ENCODE measurements around the gene ZNF550.

DNA sequence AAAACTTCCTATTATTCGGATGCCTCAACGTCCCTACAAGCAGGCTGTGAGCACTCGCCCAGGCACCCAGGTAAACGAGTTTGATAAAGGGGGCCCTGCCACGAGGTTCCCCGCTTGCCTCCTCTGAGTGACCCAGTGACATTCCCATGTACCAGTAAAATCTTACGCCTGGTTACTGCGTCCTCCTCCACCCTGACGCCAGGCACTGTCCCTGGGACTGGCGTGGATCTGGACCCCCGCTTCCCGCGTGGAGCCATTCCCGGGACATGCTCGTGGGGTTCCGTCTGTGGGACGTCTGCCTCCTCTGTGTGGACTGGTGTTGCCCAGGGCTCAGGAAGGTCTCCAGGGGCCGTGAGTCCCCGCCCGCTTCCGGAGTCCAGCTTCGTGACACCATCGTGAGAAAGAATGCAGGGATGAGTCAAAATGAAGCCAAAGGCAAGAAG, 407 bp upstream of the ZNF550 start:
- no peak for TF ChIP-seq TAF1 (IDR thresholded peaks at IDR 0.05; ENCODE audit: borderline replicate concordance, low read depth, low read length)
- no peak for TF ChIP-seq POLR2A (IDR thresholded peaks at IDR 0.05; ENCODE audit: low read depth, low read length)
- no peak for TF ChIP-seq POLR2AphosphoS5 (IDR thresholded peaks at IDR 0.05; ENCODE audit: low read depth, low read length)
